Spleen (tissue), 7 donors: ENCODE measurements around the gene C5orf58.

Experiments used
- POLR2A ChIP-seq, 3 donors: fragments of 450-650 bp; IDR thresholded peaks; one replicate each; pipeline ENCODE4 v1.5.1; 2017; ENCODE audit warnings: antibody characterized with exemption in 3 of 3, mild to moderate bottlenecking in 1 of 3
- POLR2AphosphoS5 ChIP-seq, 3 donors: sonication (generic); formaldehyde crosslinking; IDR thresholded peaks; one replicate each; pipeline ENCODE4 v1.5.1; 2017; ENCODE audit warnings: antibody characterized with exemption in 3 of 3
- TF ChIP-seq, protein P1 (sequence below), 11 experiments: fragments of 200-600 bp in 7 of 11; fragments of 450-650 bp in 4 of 11; sonication (generic) in 4 of 11; IDR thresholded peaks in 8 of 11; conservative IDR thresholded peaks in 3 of 11; 1 replicate in 7 of 11; 2 replicates in 4 of 11; pipeline versions ENCODE4 v1.4.0 to v1.8.0; 2016 to 2021; ENCODE audit warnings: antibody characterized with exemption in 11 of 11, inconsistent platforms in 4 of 11, mild to moderate bottlenecking in 1 of 11
- donor health status: DM: no; HTN: no; CAD: no; lungs with moderate emphysema.
- donor health status: DM: no; HTN: no; CAD: no.
- donor health status: DM: no; HTN: no; CAD: no.

DNA sequence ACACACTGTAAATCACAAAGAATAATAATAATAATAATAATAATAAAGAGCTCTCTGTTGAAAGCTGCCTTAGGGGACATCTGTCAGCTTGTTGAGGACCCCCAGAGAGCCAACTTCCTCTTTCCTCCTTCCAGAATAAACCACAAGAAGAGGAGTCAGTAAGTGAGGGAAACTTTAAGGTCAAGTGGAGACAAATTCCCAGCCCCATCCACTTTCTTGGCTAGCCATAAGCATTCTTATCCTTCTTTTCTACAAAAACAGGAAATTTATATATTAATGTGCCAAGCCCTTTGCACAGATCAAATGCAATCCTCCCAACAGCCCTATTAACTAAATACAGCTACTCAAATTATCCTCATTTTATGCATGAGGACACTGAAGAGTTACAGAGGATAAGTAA, 9.4 kb upstream of the C5orf58 start:
- TF ChIP-seq, protein P1, sequence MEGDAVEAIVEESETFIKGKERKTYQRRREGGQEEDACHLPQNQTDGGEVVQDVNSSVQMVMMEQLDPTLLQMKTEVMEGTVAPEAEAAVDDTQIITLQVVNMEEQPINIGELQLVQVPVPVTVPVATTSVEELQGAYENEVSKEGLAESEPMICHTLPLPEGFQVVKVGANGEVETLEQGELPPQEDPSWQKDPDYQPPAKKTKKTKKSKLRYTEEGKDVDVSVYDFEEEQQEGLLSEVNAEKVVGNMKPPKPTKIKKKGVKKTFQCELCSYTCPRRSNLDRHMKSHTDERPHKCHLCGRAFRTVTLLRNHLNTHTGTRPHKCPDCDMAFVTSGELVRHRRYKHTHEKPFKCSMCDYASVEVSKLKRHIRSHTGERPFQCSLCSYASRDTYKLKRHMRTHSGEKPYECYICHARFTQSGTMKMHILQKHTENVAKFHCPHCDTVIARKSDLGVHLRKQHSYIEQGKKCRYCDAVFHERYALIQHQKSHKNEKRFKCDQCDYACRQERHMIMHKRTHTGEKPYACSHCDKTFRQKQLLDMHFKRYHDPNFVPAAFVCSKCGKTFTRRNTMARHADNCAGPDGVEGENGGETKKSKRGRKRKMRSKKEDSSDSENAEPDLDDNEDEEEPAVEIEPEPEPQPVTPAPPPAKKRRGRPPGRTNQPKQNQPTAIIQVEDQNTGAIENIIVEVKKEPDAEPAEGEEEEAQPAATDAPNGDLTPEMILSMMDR (IDR thresholded peaks at IDR 0.05 in 8 of 11, conservative IDR thresholded peaks at IDR 0.05 in 3 of 11) = no peak
- TF ChIP-seq POLR2A (IDR thresholded peaks at IDR 0.05) = no peak
- TF ChIP-seq POLR2AphosphoS5 (IDR thresholded peaks at IDR 0.05) = no peak
